Subcutaneous abdominal adipose tissue (tissue), 5 donors: ENCODE results near the gene SFTPB.

Experiments
- H3K27ac ChIP-seq: one replicate; pipeline ENCODE4 v1.7.0; 2013; ENCODE audit warnings: low read depth, mild to moderate bottlenecking, inconsistent platforms, low read length, moderate library complexity
- H3K27me3 ChIP-seq, 5 donors: one replicate each; pipeline ENCODE4 v1.7.0; 2013; ENCODE audit warnings: low read length in 5 of 5, inconsistent platforms in 1 of 5; ENCODE audit not compliant: control insufficient read depth in 5 of 5, insufficient read depth in 4 of 5
- H3K36me3 ChIP-seq, 5 donors: one replicate each; pipeline ENCODE4 v1.7.0; 2013; ENCODE audit warnings: low read length in 5 of 5; ENCODE audit not compliant: control insufficient read depth in 5 of 5, insufficient read depth in 5 of 5
- H3K4me1 ChIP-seq, 5 donors: one replicate each; pipeline ENCODE4 v1.7.0; 2013; ENCODE audit warnings: low read length in 5 of 5, mild to moderate bottlenecking in 3 of 5, moderate library complexity in 1 of 5; ENCODE audit not compliant: control insufficient read depth in 5 of 5, insufficient read depth in 5 of 5
- H3K4me3 ChIP-seq, 5 donors: one replicate each; pipeline ENCODE4 v1.7.0; 2013; ENCODE audit warnings: low read length in 5 of 5, low read depth in 1 of 5
- H3K9ac ChIP-seq, 5 donors: one replicate each; pipeline ENCODE4 v1.7.0; 2013; ENCODE audit warnings: low read length in 5 of 5, mild to moderate bottlenecking in 4 of 5, moderate library complexity in 3 of 5
- H3K9me3 ChIP-seq, 5 donors: one replicate each; pipeline ENCODE4 v1.7.0; 2013; ENCODE audit warnings: low read length in 5 of 5; ENCODE audit not compliant: control insufficient read depth in 5 of 5
- donor health status: healthy.
- donor health status: healthy.
- donor health status: healthy.
- donor health status: healthy.
- donor health status: healthy.

Gene SFTPB

DNA sequence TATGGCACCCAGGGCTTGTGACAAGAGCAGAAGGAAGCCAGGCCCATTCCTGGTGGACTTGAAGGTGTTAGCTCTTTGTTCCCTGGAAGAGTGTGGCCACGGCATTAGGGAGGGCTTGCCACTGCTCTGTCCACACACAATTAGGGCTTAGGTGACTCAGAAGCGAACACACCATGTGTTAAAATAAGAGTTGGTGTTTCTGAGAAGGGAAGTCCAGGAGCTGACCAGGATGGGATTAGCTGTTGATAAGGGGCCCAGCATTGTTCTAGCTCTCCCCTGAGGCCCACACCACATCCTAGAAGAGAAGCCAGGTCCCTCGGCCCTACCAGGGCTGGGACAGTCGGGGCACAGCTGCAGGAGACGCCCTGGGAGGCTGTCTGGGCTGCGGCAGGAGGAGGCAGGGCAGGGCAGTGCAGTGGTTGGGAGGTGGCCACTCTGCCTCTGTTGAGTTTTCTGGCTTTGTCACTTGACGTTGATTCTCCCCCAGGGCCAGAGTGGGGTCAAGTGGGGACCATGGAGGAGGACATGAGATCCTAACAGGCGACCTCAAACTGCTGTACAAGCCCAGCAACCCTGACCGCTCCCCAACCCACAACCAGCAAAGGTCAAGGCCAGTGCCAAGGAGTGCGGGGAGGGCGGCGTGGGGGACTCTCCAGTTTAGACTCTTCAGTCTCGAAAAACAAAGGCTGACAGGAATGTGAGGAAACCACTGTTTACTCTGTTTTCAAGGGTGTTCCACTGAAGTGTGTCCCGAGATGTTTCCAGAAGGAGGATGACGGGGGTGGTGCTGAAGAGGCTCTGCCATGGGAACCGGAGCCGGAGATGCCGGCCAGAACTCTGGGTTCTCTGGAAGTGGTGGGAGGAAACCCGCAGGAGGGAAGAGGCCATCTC is 42.9 kb upstream of the SFTPB start:
- Histone ChIP-seq H3K4me1 (peaks cover 16 to 81% (median 66%) of the 10 kb centered on the region in 5 donors), H3K27ac (peak overlapping the region; percentile 84), H3K4me3 (peak overlapping the region in 2 of 5 donors; percentile 2 to 32), H3K9me3 (no peaks in the 10 kb centered on the region), H3K27me3 (no peaks in the 10 kb centered on the region), H3K36me3 (no peaks in the 10 kb centered on the region), H3K9ac (peak overlapping the region in 2 of 5 donors; percentile 38 to 65)

DNA sequence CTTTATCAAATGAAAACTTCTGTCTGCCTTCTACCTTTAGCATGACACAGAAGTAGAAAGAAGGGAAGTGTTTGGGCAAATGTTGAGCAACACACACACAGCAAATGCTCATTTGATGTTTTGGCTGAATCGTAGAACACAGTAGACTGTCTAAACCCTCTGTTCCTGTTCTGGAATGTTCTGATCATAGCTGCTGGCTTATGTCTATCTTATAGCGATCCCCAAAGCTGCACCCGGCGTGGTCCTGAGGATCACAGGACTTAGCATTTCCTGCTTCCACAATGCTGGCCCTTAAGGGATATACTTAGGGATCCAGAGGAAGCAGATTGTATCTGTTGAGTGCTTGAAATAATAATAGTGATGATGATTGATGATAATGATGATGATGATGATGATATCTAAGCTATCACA is 41.4 kb upstream of the SFTPB start:
- Histone ChIP-seq H3K27me3 (no peaks in the 10 kb centered on the region), H3K4me1 (peaks cover 25 to 91% (median 77%) of the 10 kb centered on the region in 5 donors), H3K9ac (peak overlapping the region in 1 of 5 donors; percentile 39), H3K9me3 (no peaks in the 10 kb centered on the region), H3K27ac (peak overlapping the region; percentile 84), H3K4me3 (no peak overlapping the region), H3K36me3 (no peaks in the 10 kb centered on the region)

DNA sequence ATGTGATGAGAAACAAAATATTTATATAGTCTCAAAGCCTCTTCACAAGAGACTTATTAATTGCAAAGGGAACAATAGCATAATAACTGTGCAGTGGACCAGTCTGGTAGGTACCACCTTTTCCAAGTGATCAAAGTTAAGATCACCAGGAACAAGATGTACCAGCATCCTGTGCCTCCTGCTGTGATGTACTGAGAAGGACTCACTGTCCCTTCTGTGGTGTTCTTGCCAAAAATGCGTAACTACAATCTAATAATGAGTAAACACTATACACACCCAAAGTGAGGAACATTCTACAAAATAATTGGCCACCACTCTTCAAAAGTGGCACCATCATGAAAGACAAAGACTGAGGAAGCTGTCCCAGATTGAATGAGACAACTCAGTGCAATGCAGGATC is 40.6 kb upstream of the SFTPB start:
- H3K9ac ChIP-seq: no peak overlapping the region
- peaks cover 25 to 84% (median 78%) of the 10 kb centered on the region in 5 donors for H3K4me1 ChIP-seq
- peak overlapping the region; percentile 84 for H3K27ac ChIP-seq

DNA sequence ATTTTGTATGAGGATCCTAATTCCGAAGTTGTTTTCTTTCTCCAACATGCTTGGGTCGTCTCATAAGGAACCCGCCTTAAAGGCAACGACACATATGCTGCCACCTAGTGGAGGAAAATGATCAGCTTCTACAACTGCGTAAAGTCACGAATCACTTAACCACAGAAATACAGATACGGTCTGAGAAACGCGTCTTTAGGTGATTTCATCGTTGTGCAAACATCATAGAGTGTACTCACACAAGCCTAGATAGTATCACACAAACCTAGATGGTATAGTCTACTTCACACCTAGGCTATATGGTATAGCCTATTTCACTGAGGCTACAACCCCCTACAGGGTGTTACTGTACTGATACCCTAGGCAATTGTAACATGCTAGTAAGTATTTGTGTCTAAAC is 39.3 kb upstream of the SFTPB start:
- Histone ChIP-seq H3K27me3 (no peaks in the 10 kb centered on the region), H3K27ac (no peak overlapping the region), H3K4me1 (peaks cover 20 to 71% (median 64%) of the 10 kb centered on the region in 5 donors), H3K9me3 (no peaks in the 10 kb centered on the region), H3K4me3 (no peak overlapping the region), H3K9ac (no peak overlapping the region), H3K36me3 (no peaks in the 10 kb centered on the region)

More for the DNA sequence above, 40.6 kb upstream of the SFTPB start:
- Histone ChIP-seq H3K4me3 (no peak overlapping the region), H3K27me3 (no peaks in the 10 kb centered on the region), H3K36me3 (no peaks in the 10 kb centered on the region), H3K9me3 (no peaks in the 10 kb centered on the region)

DNA sequence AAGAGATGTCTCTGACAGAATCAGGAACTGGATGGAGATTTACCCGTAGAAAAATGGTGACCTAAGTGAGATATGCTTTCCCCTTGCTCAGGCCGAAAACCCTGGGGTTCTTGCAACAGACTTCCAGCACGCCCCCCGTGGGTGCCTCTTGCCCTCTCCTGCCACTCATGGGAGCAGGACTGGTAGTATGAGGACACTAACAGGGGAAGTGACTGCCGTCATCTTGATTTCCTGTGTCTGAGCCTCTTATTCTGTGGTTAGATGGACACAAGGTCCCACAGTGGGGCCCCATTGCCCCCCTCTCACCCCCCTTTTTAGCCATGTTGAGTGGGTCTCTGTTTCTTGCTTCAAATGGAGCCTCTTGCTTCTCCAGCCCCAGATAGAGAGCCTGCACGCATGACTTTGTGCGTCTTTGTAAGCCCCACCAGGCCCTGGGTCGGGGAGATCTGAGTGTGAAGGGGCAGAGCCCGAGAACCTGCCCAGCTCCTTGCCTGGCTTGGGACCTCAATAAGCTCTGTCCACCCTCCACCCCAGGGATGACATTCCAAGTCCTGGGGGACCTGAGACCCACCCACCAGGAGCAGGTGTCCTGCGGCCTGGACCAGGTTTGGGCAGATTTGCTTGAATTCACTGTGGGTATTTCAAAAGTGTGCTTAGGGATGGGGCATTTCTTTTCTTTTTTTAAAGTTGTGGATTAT is 38.7 kb upstream of the SFTPB start:
- Histone ChIP-seq H3K4me3 (no peak overlapping the region), H3K36me3 (no peaks in the 10 kb centered on the region), H3K9ac (no peak overlapping the region), H3K27ac (peak overlapping the region; percentile 42), H3K4me1 (peaks cover 20 to 66% (median 61%) of the 10 kb centered on the region in 5 donors), H3K9me3 (no peaks in the 10 kb centered on the region), H3K27me3 (no peaks in the 10 kb centered on the region)

DNA sequence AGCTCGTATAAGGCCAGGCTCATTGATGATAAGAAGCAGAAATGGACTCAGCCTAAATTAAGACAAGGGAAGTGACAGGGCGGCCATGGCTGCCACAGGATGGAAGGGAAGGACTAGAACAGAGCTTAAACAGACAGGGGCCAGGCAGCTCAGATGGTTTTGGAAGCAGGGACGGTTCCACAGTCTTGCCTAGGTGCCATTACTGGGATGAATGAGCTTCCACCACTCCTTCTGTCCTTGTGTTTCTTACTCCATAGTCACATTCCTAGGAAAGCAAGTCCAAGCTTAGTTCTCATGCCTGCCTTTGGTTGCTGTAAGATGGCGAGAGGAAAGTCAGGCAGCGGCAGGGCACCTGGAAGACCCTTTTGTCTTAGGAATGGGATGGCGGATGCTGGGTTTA is 38.1 kb upstream of the SFTPB start:
- peaks cover 20 to 59% (median 54%) of the 10 kb centered on the region in 5 donors for H3K4me1 ChIP-seq
- peak overlapping the region; percentile 42 for H3K27ac ChIP-seq
- H3K27me3 ChIP-seq: no peaks in the 10 kb centered on the region

DNA sequence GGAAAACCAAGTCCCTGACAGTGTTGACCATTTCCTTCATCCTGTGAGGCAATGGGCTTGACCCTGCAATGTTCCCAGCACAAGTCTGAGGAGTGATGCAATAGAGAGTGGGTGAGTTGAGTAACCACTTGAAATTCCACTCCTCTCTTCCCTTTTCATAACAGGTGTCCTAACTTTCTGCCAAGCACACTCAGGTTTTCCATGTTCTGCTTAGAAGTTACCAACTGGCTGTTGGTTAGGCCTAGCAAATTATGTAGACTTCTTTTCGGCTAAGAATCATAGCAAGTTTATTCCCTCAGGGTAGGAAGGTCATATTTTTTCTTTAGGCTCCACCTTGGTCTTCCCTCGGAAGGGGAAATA is 37.7 kb upstream of the SFTPB start:
- peaks cover 20 to 55% (median 50%) of the 10 kb centered on the region in 5 donors for H3K4me1 ChIP-seq

More for the DNA sequence above, 38.1 kb upstream of the SFTPB start:
- H3K9me3 ChIP-seq: no peaks in the 10 kb centered on the region
- H3K36me3 ChIP-seq: no peaks in the 10 kb centered on the region
- peak overlapping the region in 1 of 5 donors; percentile 4 for H3K4me3 ChIP-seq
- peak overlapping the region in 2 of 5 donors; percentile 21 to 25 for H3K9ac ChIP-seq

DNA sequence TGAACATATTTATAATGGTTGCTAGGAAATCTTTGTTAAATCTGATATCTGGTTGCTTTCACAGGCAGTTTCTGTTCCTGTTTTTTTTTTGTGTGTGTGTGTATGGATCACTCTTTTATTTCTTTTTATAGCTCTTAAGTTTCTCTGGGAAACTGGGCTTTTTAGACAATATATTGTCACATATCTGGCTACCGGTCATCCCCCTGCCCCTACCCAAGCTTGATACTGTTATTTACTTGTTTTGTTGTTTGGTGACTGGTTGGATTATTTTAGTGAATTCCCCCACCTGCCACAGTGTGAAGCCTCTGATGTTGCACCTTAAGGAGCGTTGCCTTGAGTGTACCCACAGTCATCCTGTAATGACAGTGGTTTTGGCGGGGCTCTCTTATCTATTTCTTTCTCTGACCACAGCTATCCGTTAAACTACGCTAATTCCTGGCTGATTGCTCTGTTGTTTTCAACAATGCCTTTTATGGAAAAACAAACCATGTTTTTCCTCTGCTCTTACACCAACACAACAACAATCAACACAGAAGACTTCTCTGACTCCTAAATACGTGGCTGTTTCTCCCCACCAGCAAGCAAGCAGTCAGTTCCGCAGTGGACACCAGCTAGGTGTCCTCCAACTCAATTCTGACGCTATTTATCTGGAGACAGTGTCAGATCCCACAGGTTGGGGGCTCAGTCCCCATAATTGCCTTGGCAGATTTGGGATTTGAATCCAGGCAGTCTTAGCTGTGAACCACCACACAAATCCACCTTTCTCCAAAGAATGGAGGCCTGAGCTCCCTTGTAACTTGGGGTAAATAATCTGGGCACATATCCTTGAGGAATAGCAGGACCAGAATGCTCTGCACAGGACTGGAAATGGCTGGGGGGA is 37.0 kb upstream of the SFTPB start:
- no peaks in the 10 kb centered on the region for H3K36me3 ChIP-seq
- no peaks in the 10 kb centered on the region for H3K27me3 ChIP-seq
- peak overlapping the region; percentile 42 for H3K27ac ChIP-seq
- peak overlapping the region in 1 of 5 donors; percentile 4 for H3K4me3 ChIP-seq
- peaks cover 17 to 49% (median 44%) of the 10 kb centered on the region in 5 donors for H3K4me1 ChIP-seq
- no peaks in the 10 kb centered on the region for H3K9me3 ChIP-seq
- H3K9ac ChIP-seq: peak overlapping the region in 3 of 5 donors; percentile 31 to 74 (median 35)

More for the DNA sequence above, 37.7 kb upstream of the SFTPB start:
- Histone ChIP-seq H3K36me3 (no peaks in the 10 kb centered on the region), H3K9me3 (no peaks in the 10 kb centered on the region), H3K9ac (peak overlapping the region in 3 of 5 donors; percentile 21 to 74 (median 25)), H3K27ac (peak overlapping the region; percentile 42), H3K4me3 (no peak overlapping the region), H3K27me3 (no peaks in the 10 kb centered on the region)

DNA sequence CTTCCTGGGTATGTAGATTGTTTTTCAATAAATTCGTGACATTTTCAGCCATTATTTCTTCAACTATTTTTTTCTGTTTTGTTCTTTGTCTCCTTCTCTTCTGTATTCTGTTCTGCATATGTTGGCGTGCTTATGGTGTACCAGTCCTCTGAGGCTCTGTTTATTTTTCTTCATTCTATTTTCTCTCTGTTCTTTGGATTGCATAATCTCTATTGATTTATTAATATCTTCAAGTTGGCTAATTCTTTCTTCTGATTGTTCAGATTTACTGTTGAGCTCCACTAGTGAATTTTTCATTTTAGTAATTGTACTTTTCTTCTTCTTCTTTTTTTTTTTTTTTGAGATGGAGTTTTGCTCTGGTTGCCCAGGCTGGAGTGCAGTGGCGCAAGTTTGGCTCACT is 36.0 kb upstream of the SFTPB start:
- Histone ChIP-seq H3K4me3 (no peak overlapping the region), H3K4me1 (peaks cover 17 to 39% (median 36%) of the 10 kb centered on the region in 5 donors), H3K27ac (no peak overlapping the region), H3K9ac (no peak overlapping the region), H3K9me3 (no peaks in the 10 kb centered on the region), H3K36me3 (no peaks in the 10 kb centered on the region), H3K27me3 (no peaks in the 10 kb centered on the region)
